SK-N-SH (cell line): ENCODE measurements around the gene ATG9A. TPM values are rescaled to one million over a fixed set of nuclear protein-coding genes. Genes with fewer than 3 reads are reported as not detected.
A peak's percentile ranks its signal among the peaks of the same experiment; 100 is the strongest.

Source experiments
- CTCF ChIA-PET: fragments of 300-600, 350-600 bp; formaldehyde crosslinking; extraction: SDS; loops from one replicate; lab custom pipeline; 2021; lab: Yijun Ruan, JAX
- POLR2A ChIA-PET: fragments of 350-600 bp; sonication (Branson Sonifier 250); formaldehyde crosslinking; extraction: SDS; loops from one replicate; lab custom pipeline; 2020; ENCODE audit warnings: antibody characterized with exemption, inconsistent platforms; lab: Yijun Ruan, JAX
- DNase-seq: peaks from one replicate; pipeline ENCODE4 v3.0.0; 2012
- H2AFZ ChIP-seq: fragments of 200-600 bp; sonication (generic); 2 replicates; pipeline ENCODE4 v1.8.1; 2016; ENCODE audit warnings: antibody characterized with exemption, mild to moderate bottlenecking, low read depth
- H3F3A ChIP-seq: fragments of 200-600 bp; sonication (generic); replicated peaks from 2 replicates; pipeline ENCODE3; 2016; ENCODE audit warnings: antibody characterized with exemption, mild to moderate bottlenecking; ENCODE audit not compliant: insufficient read depth
- H3K27ac ChIP-seq, 2 experiments: fragments of 200-500 bp in 1 of 2; fragments of 200-600 bp in 1 of 2; sonication (Bioruptor generic) in 1 of 2; sonication (generic), shearing (Covaris generic) in 1 of 2; 2 replicates each; pipeline versions ENCODE4 v1.5.1 to v1.6.1; 2014 to 2016; ENCODE audit warnings: low read depth in 2 of 2, inconsistent platforms in 1 of 2, low read length in 1 of 2, mild to moderate bottlenecking in 1 of 2, mixed read lengths in 1 of 2
- H3K27me3 ChIP-seq: fragments of 200-600 bp; sonication (generic), shearing (Covaris generic); 2 replicates; pipeline ENCODE4 v1.6.1; 2016; ENCODE audit warnings: mixed run types; ENCODE audit not compliant: insufficient read depth
- H3K36me3 ChIP-seq, 2 experiments: fragments of 200-500 bp in 1 of 2; fragments of 200-600 bp in 1 of 2; sonication (Bioruptor generic) in 1 of 2; sonication (generic) in 1 of 2; replicated peaks in 1 of 2; 2 replicates each; pipeline versions ENCODE3 to v1.5.1; 2014 to 2016; ENCODE audit warnings: low read length in 1 of 2, mild to moderate bottlenecking in 1 of 2; ENCODE audit not compliant: insufficient read depth in 2 of 2, control insufficient read depth in 1 of 2
- H3K4me1 ChIP-seq, 2 experiments: fragments of 200-500 bp in 1 of 2; fragments of 200-600 bp in 1 of 2; sonication (Bioruptor generic) in 1 of 2; sonication (generic), shearing (Covaris generic) in 1 of 2; 2 replicates each; pipeline versions ENCODE4 v1.5.1 to v1.6.1; 2014 to 2016; ENCODE audit warnings: low read depth in 1 of 2, low read length in 1 of 2, mixed run types in 1 of 2; ENCODE audit not compliant: insufficient read depth in 2 of 2, control insufficient read depth in 1 of 2
- H3K4me2 ChIP-seq: fragments of 200-600 bp; sonication (generic), shearing (Covaris generic); 2 replicates; pipeline ENCODE4 v1.6.1; 2017; ENCODE audit warnings: mixed run types
- H3K4me3 ChIP-seq, 2 experiments: fragments of 200-500 bp in 1 of 2; fragments of 200-600 bp in 1 of 2; sonication (Bioruptor generic) in 1 of 2; sonication (generic), shearing (Covaris generic) in 1 of 2; 2 replicates each; pipeline versions ENCODE4 v1.5.1 to v1.8.1; 2014 to 2016; ENCODE audit warnings: low read depth in 2 of 2, inconsistent platforms in 1 of 2, low read length in 1 of 2, mild to moderate bottlenecking in 1 of 2, mixed read lengths in 1 of 2, moderate library complexity in 1 of 2
- H3K79me2 ChIP-seq: fragments of 200-600 bp; sonication (generic); 2 replicates; pipeline ENCODE4 v1.8.1; 2017; ENCODE audit warnings: mild to moderate bottlenecking; ENCODE audit not compliant: insufficient read depth
- H3K9ac ChIP-seq: fragments of 200-600 bp; sonication (generic); 2 replicates; pipeline ENCODE4 v1.6.1; 2017; ENCODE audit warnings: mixed run types
- H3K9me2 ChIP-seq: fragments of 200-600 bp; sonication (generic); 2 replicates; pipeline ENCODE4 v1.6.1; 2017; ENCODE audit warnings: mixed run types
- H3K9me3 ChIP-seq: fragments of 200-600 bp; sonication (generic); 2 replicates; pipeline ENCODE4 v1.6.1; 2017; ENCODE audit warnings: mixed run types, mild to moderate bottlenecking, moderate library complexity
- H4K20me1 ChIP-seq: fragments of 200-600 bp; sonication (generic); 2 replicates; pipeline ENCODE4 v1.6.1; 2017; ENCODE audit warnings: mild to moderate bottlenecking, mixed run types; ENCODE audit not compliant: insufficient read depth
- ELF1 ChIP-seq: IDR thresholded peaks from 2 replicates; pipeline ENCODE4 v1.4.0; 2012
- FOXJ3 ChIP-seq: sonication (generic); formaldehyde crosslinking; IDR thresholded peaks from 2 replicates; pipeline ENCODE4 v1.5.1; 2020; ENCODE audit warnings: mild to moderate bottlenecking, missing genetic modification reagents
- FOXM1 ChIP-seq: IDR thresholded peaks from 2 replicates; pipeline ENCODE4 v1.4.0; 2012; ENCODE audit warnings: low read depth, mild to moderate bottlenecking
- IRF3 ChIP-seq: fragments of 150-350 bp; IDR thresholded peaks from 2 replicates; pipeline ENCODE4 v1.6.1; 2016; ENCODE audit warnings: mild to moderate bottlenecking, low read depth, low read length
- MEF2A ChIP-seq: IDR thresholded peaks from 2 replicates; pipeline ENCODE4 v1.4.0; 2012; ENCODE audit warnings: low read depth, borderline replicate concordance
- MXI1 ChIP-seq: IDR thresholded peaks from 2 replicates; pipeline ENCODE4 v1.6.1; 2012; ENCODE audit warnings: mild to moderate bottlenecking, low read depth, low read length, improper control_type of control experiment
- NRF1 ChIP-seq: IDR thresholded peaks from 2 replicates; pipeline ENCODE4 v1.6.1; 2012; ENCODE audit warnings: low read depth, mild to moderate bottlenecking, low read length
- RCOR1 ChIP-seq: fragments of 150-350 bp; IDR thresholded peaks from 2 replicates; pipeline ENCODE4 v1.6.1; 2017; ENCODE audit warnings: antibody characterized with exemption, low read length
- RFX5 ChIP-seq: IDR thresholded peaks from 2 replicates; pipeline ENCODE4 v1.6.1; 2012; ENCODE audit warnings: mild to moderate bottlenecking, improper control_type of control experiment, low read length
- TEAD4 ChIP-seq: IDR thresholded peaks from 2 replicates; pipeline ENCODE4 v1.4.0; 2012; ENCODE audit warnings: mild to moderate bottlenecking, borderline replicate concordance; ENCODE audit not compliant: insufficient read depth
- USF1 ChIP-seq: IDR thresholded peaks from 2 replicates; pipeline ENCODE4 v1.4.0; 2012; ENCODE audit warnings: low read depth, borderline replicate concordance
- YY1 ChIP-seq: IDR thresholded peaks from 2 replicates; pipeline ENCODE4 v1.4.0; 2012; ENCODE audit warnings: low read depth, mild to moderate bottlenecking
- WGBS: methylation state at CpG from one replicate; pipeline ENCODE4 v1.1.6; 2017; ENCODE audit warnings: low lambda C conversion rate; 5-methylcytosine and 5-hydroxymethylcytosine counted together
- polyA plus RNA-seq, 3 experiments: library from polyadenylated mRNA; depleted of rRNA; stranded (reverse); fragments of >200 nt; gene quantifications; 2 replicates each; pipeline ENCODE4 v1.2.3, GENCODE V29; 2012
- TF ChIP-seq, protein P1 (sequence below): IDR thresholded peaks from 2 replicates; pipeline ENCODE4 v1.4.0; 2012; ENCODE audit warnings: low read depth
- TF ChIP-seq, protein P2 (sequence below): IDR thresholded peaks from 2 replicates; pipeline ENCODE4; 2012
- TF ChIP-seq, protein P3 (sequence below): IDR thresholded peaks from 2 replicates; pipeline ENCODE4 v1.4.0; 2012; ENCODE audit warnings: low read depth, borderline replicate concordance
- TF ChIP-seq, protein P4 (sequence below): fragments of 200-600 bp; sonication (generic); IDR thresholded peaks from 2 replicates; pipeline ENCODE4 v1.6.1; 2017; ENCODE audit warnings: antibody characterized with exemption, mild to moderate bottlenecking, moderate library complexity

ATG9A gene
- polyA plus RNA-seq, 1 of the 3 experiments (the other 2 are of a cell fraction) = 29.6 TPM

- Histone ChIP-seq H3K9me3 (no peaks in the 10 kb centered on the region), H3K9ac (no peak within 1 kb of the TSS), H3K79me2 (no peaks in the 10 kb centered on the region), H3K27ac (no peak within 1 kb of the TSS), H4K20me1 (no peaks in the 10 kb centered on the region), H3K9me2 (no peaks in the 10 kb centered on the region), H3K27me3 (peaks cover 34% of the 10 kb centered on the region), H2AFZ (peak within 1 kb of the TSS; percentile 82), H3K4me2 (peak within 1 kb of the TSS; percentile 97), H3K36me3 (peaks cover 0 to 3% of the 10 kb centered on the region in 2 experiments), H3F3A (peaks cover 19% of the 10 kb centered on the region), H3K4me1 (peaks cover 19 to 21% of the 10 kb centered on the region in 2 experiments; a peak in 3 of 4 replicates), H3K4me3 (peak within 1 kb of the TSS; percentile 53 to 60)
- peak; percentile 51 for DNase-seq
- POLR2A ChIA-PET = no interaction called here
- 4% methylated on average over 36 of the region's 49 CpGs for WGBS
- CTCF ChIA-PET = interaction anchor here (0.7 to 5.5 kb wide), 10 partner anchors 11 to 289 kb away, joined by 3 to 44 read pairs (median 4); no protein-coding TSS in a partner anchor
- TF ChIP-seq MXI1 = no peak
- TF ChIP-seq, protein P1, sequence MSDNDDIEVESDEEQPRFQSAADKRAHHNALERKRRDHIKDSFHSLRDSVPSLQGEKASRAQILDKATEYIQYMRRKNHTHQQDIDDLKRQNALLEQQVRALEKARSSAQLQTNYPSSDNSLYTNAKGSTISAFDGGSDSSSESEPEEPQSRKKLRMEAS = peak; percentile 84
Measured at GRCh38 chr2:219252900-219253752, 23.7 kb upstream of the ATG9A start, which contains the start of gene TUBA4B. TSS of gene TUBA4B (plus strand) at chr2:219253243. CDS start at chr2:219253408, 165 bp downstream.

DNA sequence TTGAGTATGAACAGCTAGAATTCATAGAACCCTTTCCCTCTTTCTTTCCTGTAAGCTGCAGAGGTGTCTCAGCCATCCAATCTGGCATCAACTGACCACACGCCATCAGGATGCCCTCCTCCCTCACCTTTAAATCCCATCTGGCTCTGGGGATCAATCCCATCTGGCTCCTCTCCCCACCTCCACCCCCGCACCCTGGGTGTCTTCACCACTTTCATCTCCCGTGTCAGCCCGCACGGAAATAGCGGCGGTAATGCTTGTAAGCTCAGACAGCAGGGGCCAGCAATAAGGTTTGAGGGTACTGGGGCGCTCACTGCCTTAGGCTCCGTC, 23.1 kb upstream of the ATG9A start:
- Histone ChIP-seq H4K20me1 (no peaks in the 10 kb centered on the region), H3K79me2 (no peaks in the 10 kb centered on the region), H3K4me3 (no peak overlapping the region), H3K27me3 (peaks cover 31% of the 10 kb centered on the region), H3K9ac (no peak overlapping the region), H3K27ac (no peak overlapping the region), H3K9me2 (no peaks in the 10 kb centered on the region), H3K36me3 (peaks cover 0 to 9% of the 10 kb centered on the region in 2 experiments), H3K4me1 (peaks cover 19 to 21% of the 10 kb centered on the region in 2 experiments; a peak in 3 of 4 replicates), H2AFZ (no peak overlapping the region), H3K4me2 (peak overlapping the region; percentile 97; the same call in 1 of the 2 replicates), H3F3A (peaks cover 19% of the 10 kb centered on the region), H3K9me3 (no peaks in the 10 kb centered on the region)
- POLR2A ChIA-PET = no interaction called here
- 29% methylated on average over 7 of the region's 9 CpGs for WGBS
- DNase-seq = peak; percentile 43
- CTCF ChIA-PET = interaction anchor here (0.7 to 5.5 kb wide), 8 partner anchors 9 to 81 kb away, joined by 3 to 44 read pairs (median 3); no protein-coding TSS in a partner anchor
- TF ChIP-seq ELF1 = no peak
- no peak for TF ChIP-seq RCOR1
- TF ChIP-seq IRF3 = no peak
- no peak for TF ChIP-seq RFX5
- TF ChIP-seq, protein P2, sequence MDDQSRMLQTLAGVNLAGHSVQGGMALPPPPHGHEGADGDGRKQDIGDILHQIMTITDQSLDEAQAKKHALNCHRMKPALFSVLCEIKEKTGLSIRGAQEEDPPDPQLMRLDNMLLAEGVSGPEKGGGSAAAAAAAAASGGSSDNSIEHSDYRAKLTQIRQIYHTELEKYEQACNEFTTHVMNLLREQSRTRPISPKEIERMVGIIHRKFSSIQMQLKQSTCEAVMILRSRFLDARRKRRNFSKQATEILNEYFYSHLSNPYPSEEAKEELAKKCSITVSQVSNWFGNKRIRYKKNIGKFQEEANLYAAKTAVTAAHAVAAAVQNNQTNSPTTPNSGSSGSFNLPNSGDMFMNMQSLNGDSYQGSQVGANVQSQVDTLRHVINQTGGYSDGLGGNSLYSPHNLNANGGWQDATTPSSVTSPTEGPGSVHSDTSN = no peak
- TF ChIP-seq, protein P3, sequence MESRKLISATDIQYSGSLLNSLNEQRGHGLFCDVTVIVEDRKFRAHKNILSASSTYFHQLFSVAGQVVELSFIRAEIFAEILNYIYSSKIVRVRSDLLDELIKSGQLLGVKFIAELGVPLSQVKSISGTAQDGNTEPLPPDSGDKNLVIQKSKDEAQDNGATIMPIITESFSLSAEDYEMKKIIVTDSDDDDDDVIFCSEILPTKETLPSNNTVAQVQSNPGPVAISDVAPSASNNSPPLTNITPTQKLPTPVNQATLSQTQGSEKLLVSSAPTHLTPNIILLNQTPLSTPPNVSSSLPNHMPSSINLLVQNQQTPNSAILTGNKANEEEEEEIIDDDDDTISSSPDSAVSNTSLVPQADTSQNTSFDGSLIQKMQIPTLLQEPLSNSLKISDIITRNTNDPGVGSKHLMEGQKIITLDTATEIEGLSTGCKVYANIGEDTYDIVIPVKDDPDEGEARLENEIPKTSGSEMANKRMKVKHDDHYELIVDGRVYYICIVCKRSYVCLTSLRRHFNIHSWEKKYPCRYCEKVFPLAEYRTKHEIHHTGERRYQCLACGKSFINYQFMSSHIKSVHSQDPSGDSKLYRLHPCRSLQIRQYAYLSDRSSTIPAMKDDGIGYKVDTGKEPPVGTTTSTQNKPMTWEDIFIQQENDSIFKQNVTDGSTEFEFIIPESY = no peak
- no peak for TF ChIP-seq MEF2A
- no peak for TF ChIP-seq FOXJ3
- no peak for TF ChIP-seq YY1
- TF ChIP-seq, protein P4, sequence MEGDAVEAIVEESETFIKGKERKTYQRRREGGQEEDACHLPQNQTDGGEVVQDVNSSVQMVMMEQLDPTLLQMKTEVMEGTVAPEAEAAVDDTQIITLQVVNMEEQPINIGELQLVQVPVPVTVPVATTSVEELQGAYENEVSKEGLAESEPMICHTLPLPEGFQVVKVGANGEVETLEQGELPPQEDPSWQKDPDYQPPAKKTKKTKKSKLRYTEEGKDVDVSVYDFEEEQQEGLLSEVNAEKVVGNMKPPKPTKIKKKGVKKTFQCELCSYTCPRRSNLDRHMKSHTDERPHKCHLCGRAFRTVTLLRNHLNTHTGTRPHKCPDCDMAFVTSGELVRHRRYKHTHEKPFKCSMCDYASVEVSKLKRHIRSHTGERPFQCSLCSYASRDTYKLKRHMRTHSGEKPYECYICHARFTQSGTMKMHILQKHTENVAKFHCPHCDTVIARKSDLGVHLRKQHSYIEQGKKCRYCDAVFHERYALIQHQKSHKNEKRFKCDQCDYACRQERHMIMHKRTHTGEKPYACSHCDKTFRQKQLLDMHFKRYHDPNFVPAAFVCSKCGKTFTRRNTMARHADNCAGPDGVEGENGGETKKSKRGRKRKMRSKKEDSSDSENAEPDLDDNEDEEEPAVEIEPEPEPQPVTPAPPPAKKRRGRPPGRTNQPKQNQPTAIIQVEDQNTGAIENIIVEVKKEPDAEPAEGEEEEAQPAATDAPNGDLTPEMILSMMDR = no peak
- no peak for TF ChIP-seq FOXM1
- TF ChIP-seq MXI1 = no peak
- no peak for TF ChIP-seq TEAD4
- TF ChIP-seq NRF1 = no peak
- TF ChIP-seq USF1 = no peak
